Measurements from ENCODE around the gene IFNA13.
A peak's percentile ranks its signal among the peaks of the same experiment; 100 is the strongest.

Gene IFNA13

DNA sequence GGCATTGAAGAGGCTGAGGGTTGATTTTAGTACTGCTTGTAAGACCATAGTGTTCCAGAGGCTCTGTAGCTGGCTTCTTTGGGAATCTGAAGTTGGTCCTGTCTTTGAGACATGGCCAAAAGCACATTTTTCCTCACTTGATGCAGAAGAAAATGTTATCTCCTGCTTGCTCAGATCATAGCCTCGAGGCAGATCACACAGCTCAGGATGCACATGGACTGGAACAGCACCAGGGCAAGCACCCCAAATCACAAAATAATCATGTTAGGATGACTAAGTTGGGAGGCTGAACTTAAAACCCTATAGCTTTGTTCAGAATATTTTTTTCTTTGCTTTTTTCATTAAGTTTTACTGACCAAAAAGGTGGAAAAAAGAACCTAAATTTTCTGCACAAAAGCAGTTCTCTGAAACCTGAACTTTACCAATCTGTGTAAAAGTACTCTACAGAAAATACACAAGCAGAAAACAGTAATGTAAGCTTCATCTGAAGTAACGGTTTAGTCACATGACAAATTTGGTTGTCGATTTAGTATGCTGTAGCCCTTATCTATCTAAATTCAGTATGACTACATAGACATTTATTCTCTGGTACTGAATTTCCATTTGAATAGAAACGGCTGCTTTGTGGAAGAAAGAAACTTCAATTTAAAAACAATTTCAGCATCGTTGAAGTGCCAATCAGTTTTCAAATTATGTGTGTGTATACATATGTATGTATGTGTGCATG, 36.0 kb downstream of the IFNA13 start:
- no peak for DNase-seq
- Histone ChIP-seq H3K36me3 (replicated peaks) (no peaks in the 10 kb centered on the region), H3K4me3 (ENCODE audit: low read depth, low read length) (no peak overlapping the region), H3K27ac (no peak overlapping the region), H3K27me3 (replicated peaks) (no peaks in the 10 kb centered on the region)
- TF ChIP-seq, protein P1, sequence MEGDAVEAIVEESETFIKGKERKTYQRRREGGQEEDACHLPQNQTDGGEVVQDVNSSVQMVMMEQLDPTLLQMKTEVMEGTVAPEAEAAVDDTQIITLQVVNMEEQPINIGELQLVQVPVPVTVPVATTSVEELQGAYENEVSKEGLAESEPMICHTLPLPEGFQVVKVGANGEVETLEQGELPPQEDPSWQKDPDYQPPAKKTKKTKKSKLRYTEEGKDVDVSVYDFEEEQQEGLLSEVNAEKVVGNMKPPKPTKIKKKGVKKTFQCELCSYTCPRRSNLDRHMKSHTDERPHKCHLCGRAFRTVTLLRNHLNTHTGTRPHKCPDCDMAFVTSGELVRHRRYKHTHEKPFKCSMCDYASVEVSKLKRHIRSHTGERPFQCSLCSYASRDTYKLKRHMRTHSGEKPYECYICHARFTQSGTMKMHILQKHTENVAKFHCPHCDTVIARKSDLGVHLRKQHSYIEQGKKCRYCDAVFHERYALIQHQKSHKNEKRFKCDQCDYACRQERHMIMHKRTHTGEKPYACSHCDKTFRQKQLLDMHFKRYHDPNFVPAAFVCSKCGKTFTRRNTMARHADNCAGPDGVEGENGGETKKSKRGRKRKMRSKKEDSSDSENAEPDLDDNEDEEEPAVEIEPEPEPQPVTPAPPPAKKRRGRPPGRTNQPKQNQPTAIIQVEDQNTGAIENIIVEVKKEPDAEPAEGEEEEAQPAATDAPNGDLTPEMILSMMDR (IDR thresholded peaks at IDR 0.05; ENCODE audit: low read depth, low read length, missing control alignments): no peak
- in situ Hi-C loops (cut with HindIII; ENCODE audit: low pct_ligation_motif_present, low sequenced_read_pairs): no loop called here

DNA sequence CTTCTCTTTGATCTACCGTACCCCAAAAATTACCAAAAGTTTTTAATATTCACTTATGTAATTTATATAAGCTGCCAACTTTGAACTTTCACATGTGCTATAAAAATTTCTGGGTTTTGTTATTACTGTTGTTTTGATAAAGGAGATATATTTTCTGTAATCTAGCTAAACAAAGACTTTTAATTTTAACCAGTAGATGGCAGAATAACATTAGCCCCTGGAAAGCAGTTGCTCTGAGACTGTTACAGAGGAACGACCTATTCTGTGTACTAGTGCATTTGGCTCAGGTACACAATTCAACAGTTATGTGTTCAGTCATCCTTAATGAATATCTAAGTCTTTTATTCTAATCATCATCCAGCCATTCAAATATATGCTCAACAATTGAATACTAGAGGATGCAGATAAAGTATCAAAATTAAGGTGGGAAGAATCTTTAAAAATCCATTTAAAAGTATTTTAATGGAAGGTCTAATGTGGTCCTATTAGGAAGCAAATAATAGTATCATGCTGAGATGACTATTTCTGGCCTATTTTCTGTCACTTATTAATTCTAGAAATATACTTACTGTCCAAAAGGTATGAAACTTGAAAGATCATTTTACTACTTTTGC, 41.2 kb downstream of the IFNA13 start:
- H3K36me3 ChIP-seq (replicated peaks): peaks cover 13% of the 10 kb centered on the region
- H3K27ac ChIP-seq: no peak overlapping the region
- no peak overlapping the region for H3K4me3 ChIP-seq (ENCODE audit: low read depth, low read length)
- no peak for DNase-seq
- in situ Hi-C loops (cut with HindIII; ENCODE audit: low pct_ligation_motif_present, low sequenced_read_pairs): no loop called here
- no peaks in the 10 kb centered on the region for H3K27me3 ChIP-seq (replicated peaks)
- TF ChIP-seq, protein P1 (IDR thresholded peaks at IDR 0.05; ENCODE audit: low read depth, low read length, missing control alignments): peak; percentile 62

- Histone ChIP-seq H3K36me3 (replicated peaks) (peaks cover 13% of the 10 kb centered on the region), H3K27ac (no peak overlapping the region), H3K4me3 (ENCODE audit: low read depth, low read length) (no peak overlapping the region), H3K27me3 (replicated peaks) (no peaks in the 10 kb centered on the region)
- in situ Hi-C loops (cut with HindIII; ENCODE audit: low pct_ligation_motif_present, low sequenced_read_pairs): no loop called here
- no peak for DNase-seq
- TF ChIP-seq, protein P1 (IDR thresholded peaks at IDR 0.05; ENCODE audit: low read depth, low read length, missing control alignments): no peak
These were observed 43.8 kb downstream of the IFNA13 start for GRCh38 chr9:21324047-21324446.

DNA sequence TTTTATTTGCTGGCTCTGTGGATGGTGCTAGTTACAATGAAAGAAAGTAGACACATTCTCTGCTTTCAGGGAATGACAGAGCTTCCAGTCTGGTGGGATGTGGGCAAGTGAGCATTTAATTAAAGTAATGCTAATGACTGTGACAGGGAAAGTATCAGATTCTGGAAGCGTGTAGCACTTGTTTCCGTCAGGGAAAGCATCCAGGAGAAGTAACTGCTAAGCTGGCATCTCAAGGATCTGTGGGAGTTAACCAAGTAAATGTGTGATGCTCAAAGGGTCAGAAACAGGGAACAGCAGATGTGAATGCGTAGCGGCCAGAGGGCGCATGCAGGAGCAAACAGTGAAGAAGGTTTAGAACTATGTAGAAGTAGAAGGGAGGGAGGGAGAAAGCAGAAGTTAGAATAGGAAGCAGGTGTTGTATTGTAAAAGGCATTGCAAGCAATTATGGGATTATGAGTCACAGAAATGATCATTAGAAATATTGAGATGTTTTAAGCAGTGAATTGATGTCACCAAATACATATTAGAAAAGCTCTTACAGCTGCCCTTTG, 44.9 kb downstream of the IFNA13 start:
- Histone ChIP-seq H3K27ac (no peak overlapping the region), H3K27me3 (replicated peaks) (no peaks in the 10 kb centered on the region), H3K4me3 (ENCODE audit: low read depth, low read length) (no peak overlapping the region), H3K36me3 (replicated peaks) (peaks cover 13% of the 10 kb centered on the region)
- no peak for DNase-seq
- TF ChIP-seq, protein P1 (IDR thresholded peaks at IDR 0.05; ENCODE audit: low read depth, low read length, missing control alignments): no peak
- in situ Hi-C loops (cut with HindIII; ENCODE audit: low pct_ligation_motif_present, low sequenced_read_pairs): no loop called here

DNA sequence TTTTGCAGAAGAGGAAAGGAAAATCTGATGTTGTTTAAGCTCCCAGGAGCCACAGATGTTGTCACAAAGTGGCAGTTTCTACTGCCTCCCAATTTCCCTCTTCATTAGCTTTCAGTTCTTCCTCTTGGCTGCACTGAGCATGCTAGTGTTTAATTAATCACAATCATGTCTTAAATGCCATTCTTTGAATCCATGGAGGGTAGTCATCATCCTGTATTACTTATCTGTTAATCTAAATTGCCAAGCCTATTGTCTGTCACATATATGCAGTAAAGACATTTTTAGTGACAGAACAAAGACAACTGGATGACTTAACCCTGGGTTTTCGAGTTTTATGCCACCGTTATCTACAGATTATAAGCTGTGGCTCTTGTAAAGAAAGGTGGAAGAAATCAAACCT, 47.4 kb downstream of the IFNA13 start:
- Histone ChIP-seq H3K27me3 (replicated peaks) (peaks cover 5% of the 10 kb centered on the region), H3K27ac (no peak overlapping the region), H3K36me3 (replicated peaks) (peaks cover 13% of the 10 kb centered on the region), H3K4me3 (ENCODE audit: low read depth, low read length) (no peak overlapping the region)
- TF ChIP-seq, protein P1 (IDR thresholded peaks at IDR 0.05; ENCODE audit: low read depth, low read length, missing control alignments): no peak
- no peak for DNase-seq
- in situ Hi-C loops (cut with HindIII; ENCODE audit: low pct_ligation_motif_present, low sequenced_read_pairs): no loop called here

Measured in brain microvascular endothelial cell (primary cell).